ENCODE data around the gene CANT1.
"Not testable (repeated sequence)": the region's sequence is repeated elsewhere in the genome, so short reads cannot be mapped to it uniquely, and the experiment has no call there.

Gene CANT1

DNA sequence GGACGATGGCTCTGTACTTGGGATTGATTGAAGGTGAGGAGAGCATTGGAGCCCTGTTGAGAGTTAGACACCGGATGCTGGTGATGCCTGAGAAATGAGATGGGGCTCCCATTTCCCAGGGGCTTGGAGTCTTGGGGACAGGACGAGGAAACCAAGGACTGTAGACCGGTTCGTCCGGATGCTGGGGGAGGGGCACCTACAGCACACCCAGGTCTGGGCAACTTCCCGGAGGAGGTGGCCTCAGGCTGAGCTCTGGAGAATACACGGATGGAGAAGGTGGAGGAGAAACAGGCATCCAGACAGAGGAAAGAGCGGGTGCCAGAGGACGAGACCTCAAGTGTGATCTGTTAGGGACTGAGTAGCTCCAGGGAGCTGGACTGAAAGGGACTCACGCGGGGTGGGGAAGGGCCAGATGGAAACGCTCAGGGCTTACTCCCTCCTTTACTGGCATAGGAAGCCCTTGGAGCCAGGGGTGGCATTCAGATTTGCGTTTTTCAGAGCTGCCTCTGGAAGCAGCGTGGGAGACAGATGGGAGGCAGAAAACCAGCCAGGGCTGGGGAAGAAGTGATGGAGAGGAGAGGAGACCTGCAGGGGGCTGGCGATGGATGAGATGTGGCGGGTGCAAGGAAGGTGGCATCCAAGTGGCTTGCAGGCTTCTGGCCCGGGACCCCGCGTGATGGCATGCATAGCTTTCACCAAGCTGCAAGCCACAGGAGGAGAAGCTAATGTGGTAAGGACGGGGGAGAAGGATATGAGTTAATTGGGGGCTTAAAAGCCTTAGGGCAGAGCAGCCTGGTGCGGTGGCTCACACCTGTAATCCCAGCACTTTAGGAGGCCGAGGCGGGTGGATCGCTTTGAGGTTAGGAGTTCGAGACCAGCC, 22.7 kb upstream of the CANT1 start:
- Histone ChIP-seq H2AFZ (ENCODE audit: low read depth, low read length) (no peak overlapping the region), H3K4me2 (ENCODE audit: low read length) (no peak overlapping the region), H3K79me2 (ENCODE audit: low read length) (no peaks in the 10 kb centered on the region), H3K27ac (ENCODE audit: low read length) (no peak overlapping the region), H3K9me3 (ENCODE audit: insufficient read depth, low read length) (no peaks in the 10 kb centered on the region), H4K20me1 (ENCODE audit: insufficient read depth, low read length) (no peaks in the 10 kb centered on the region), H3K9ac (ENCODE audit: low read length) (no peak overlapping the region), H3K4me1 (ENCODE audit: low read length) (no peaks in the 10 kb centered on the region), H3K4me3 (ENCODE audit: low read length) (no peak overlapping the region), H3K27me3 (ENCODE audit: low read depth, low read length) (peaks cover 14% of the 10 kb centered on the region), H3K36me3 (replicated peaks; ENCODE audit: low read depth, low read length) (no peaks in the 10 kb centered on the region)
- TF ChIP-seq EZH2phosphoT487 (IDR thresholded peaks at IDR 0.05; ENCODE audit: low read depth): no peak
- TF ChIP-seq, protein P1, sequence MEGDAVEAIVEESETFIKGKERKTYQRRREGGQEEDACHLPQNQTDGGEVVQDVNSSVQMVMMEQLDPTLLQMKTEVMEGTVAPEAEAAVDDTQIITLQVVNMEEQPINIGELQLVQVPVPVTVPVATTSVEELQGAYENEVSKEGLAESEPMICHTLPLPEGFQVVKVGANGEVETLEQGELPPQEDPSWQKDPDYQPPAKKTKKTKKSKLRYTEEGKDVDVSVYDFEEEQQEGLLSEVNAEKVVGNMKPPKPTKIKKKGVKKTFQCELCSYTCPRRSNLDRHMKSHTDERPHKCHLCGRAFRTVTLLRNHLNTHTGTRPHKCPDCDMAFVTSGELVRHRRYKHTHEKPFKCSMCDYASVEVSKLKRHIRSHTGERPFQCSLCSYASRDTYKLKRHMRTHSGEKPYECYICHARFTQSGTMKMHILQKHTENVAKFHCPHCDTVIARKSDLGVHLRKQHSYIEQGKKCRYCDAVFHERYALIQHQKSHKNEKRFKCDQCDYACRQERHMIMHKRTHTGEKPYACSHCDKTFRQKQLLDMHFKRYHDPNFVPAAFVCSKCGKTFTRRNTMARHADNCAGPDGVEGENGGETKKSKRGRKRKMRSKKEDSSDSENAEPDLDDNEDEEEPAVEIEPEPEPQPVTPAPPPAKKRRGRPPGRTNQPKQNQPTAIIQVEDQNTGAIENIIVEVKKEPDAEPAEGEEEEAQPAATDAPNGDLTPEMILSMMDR (IDR thresholded peaks at IDR 0.05; ENCODE audit: low read depth, low read length): no peak

DNA sequence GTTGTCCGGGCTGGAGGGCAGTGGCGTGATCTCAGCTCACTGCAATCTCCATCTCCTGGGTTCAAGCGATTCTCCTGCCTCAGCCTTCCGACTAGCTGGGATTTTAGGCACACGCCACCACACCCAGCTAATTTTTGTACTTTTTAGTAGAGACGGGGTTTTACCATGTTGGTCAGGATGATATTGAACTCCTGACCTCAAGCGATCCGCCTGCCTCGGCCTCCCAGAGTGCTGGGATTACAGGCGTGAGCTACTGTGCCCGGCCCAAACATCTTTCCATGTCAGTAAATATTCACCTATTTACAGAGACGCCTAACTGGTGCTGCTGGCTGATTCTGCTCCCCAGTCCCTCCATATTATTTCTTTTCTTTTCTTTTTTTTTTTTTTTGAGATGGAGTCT, 21.1 kb upstream of the CANT1 start:
- not testable (repeated sequence) for H3K4me2 ChIP-seq (ENCODE audit: low read length); H3K9ac ChIP-seq (ENCODE audit: low read length); H3K79me2 ChIP-seq (ENCODE audit: low read length); H3K27ac ChIP-seq (ENCODE audit: low read length); H4K20me1 ChIP-seq (ENCODE audit: insufficient read depth, low read length); H3K9me3 ChIP-seq (ENCODE audit: insufficient read depth, low read length); H2AFZ ChIP-seq (ENCODE audit: low read depth, low read length); H3K4me1 ChIP-seq (ENCODE audit: low read length); H3K4me3 ChIP-seq (ENCODE audit: low read length); H3K36me3 ChIP-seq (replicated peaks; ENCODE audit: low read depth, low read length)
- H3K27me3 ChIP-seq (ENCODE audit: low read depth, low read length): peaks cover 20% of the 10 kb centered on the region

DNA sequence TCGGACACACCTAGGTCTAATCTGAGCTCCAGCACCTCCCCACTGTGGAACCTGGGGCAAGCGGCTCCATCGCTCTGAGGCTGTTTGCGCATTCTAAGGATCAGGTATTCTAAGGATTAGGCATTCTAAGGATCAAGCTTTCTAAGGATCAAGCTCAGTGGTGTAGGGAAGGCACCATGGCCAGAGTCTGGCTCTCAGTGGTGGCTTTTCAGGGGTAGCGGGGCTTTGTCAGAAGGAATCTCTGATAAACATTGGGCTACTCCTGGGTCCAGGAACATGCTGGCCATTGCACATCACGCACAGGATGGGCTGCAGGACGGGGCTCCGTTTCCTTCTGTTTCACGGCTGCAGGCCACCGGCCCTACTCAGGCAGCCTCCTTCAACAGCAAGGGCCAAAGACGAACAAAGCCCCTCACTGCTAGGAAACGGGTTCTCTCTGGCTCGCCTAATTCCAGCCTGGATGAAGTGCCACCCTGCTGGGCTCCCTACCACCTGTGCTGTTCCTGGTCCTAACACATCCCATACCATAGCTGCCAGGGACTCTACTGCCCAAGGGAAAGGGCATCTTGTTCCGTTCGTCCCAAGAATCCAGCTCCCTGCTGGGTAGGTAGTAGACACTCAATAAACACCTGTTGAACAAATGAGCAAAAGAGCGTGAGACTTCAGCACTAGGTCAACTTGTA, 19.9 kb upstream of the CANT1 start:
- Histone ChIP-seq H3K4me2 (ENCODE audit: low read length) (no peak overlapping the region), H3K27me3 (ENCODE audit: low read depth, low read length) (peaks cover 20% of the 10 kb centered on the region), H3K4me1 (ENCODE audit: low read length) (no peaks in the 10 kb centered on the region), H2AFZ (ENCODE audit: low read depth, low read length) (no peak overlapping the region), H3K79me2 (ENCODE audit: low read length) (no peaks in the 10 kb centered on the region), H3K9me3 (ENCODE audit: insufficient read depth, low read length) (no peaks in the 10 kb centered on the region), H3K36me3 (replicated peaks; ENCODE audit: low read depth, low read length) (no peaks in the 10 kb centered on the region), H3K9ac (ENCODE audit: low read length) (no peak overlapping the region), H3K4me3 (ENCODE audit: low read length) (no peak overlapping the region), H4K20me1 (ENCODE audit: insufficient read depth, low read length) (no peaks in the 10 kb centered on the region), H3K27ac (ENCODE audit: low read length) (no peak overlapping the region)
- TF ChIP-seq EZH2phosphoT487 (IDR thresholded peaks at IDR 0.05; ENCODE audit: low read depth): no peak
- TF ChIP-seq, protein P1 (IDR thresholded peaks at IDR 0.05; ENCODE audit: low read depth, low read length): no peak

DNA sequence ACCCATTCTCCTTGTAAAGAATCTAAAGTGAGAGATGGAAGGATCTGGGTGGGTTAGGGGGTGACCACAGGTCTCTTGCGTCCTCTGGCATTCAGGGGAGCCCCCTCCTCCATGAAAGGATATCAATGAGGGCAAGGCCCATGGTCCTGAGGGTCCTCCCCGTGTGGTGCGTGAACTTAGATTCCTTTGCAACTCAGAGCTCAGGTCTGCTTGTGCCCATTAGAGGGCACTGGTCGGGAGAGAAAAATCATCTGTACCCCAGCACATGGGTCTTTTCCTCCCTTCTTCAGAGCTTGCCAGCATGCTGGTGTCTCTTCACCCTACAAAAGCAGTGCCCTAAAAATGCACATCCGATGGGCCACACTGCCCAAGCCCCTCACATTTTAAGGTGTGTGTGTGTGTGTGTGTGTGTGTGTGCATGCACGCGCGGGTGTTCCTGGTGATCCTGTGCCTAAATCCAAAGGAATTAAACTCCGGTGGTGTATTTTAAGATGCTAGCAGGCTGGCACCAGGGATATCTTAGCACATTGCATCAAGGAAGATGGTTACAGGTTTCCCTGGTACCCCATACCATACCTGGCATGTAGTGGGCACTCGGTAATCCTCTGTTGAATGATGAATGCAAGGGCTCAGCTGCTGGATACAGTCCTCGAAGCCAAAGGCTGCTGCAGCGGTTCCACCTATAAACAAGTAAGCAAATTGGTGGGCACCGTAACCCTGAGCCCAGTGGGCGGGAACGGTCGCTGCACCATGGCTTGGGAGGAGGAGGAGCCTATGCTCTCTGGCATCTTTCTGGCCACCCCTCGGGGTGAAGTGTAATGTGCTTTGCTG, 19.1 kb upstream of the CANT1 start:
- Histone ChIP-seq H3K36me3 (replicated peaks; ENCODE audit: low read depth, low read length) (no peaks in the 10 kb centered on the region), H3K79me2 (ENCODE audit: low read length) (no peaks in the 10 kb centered on the region), H3K4me1 (ENCODE audit: low read length) (no peaks in the 10 kb centered on the region), H3K4me3 (ENCODE audit: low read length) (no peak overlapping the region), H3K27me3 (ENCODE audit: low read depth, low read length) (peaks cover 20% of the 10 kb centered on the region), H3K9me3 (ENCODE audit: insufficient read depth, low read length) (no peaks in the 10 kb centered on the region), H3K27ac (ENCODE audit: low read length) (no peak overlapping the region), H3K9ac (ENCODE audit: low read length) (no peak overlapping the region), H2AFZ (ENCODE audit: low read depth, low read length) (no peak overlapping the region), H3K4me2 (ENCODE audit: low read length) (no peak overlapping the region), H4K20me1 (ENCODE audit: insufficient read depth, low read length) (no peaks in the 10 kb centered on the region)
- no peak for TF ChIP-seq EZH2phosphoT487 (IDR thresholded peaks at IDR 0.05; ENCODE audit: low read depth)
- TF ChIP-seq, protein P1 (IDR thresholded peaks at IDR 0.05; ENCODE audit: low read depth, low read length): no peak; the same call in 1 of the 2 replicates

All from OCI-LY3 (cell line).